GM19035 (cell line): Measurements from ENCODE around the gene MTHFR.

ENCODE experiments used
- ATAC-seq: cut with Tn5 transposase; IDR thresholded peaks from one replicate; pipeline ENCODE4 v1.9.1; 2021; ENCODE audit not compliant: unreplicated experiment

Gene MTHFR

DNA sequence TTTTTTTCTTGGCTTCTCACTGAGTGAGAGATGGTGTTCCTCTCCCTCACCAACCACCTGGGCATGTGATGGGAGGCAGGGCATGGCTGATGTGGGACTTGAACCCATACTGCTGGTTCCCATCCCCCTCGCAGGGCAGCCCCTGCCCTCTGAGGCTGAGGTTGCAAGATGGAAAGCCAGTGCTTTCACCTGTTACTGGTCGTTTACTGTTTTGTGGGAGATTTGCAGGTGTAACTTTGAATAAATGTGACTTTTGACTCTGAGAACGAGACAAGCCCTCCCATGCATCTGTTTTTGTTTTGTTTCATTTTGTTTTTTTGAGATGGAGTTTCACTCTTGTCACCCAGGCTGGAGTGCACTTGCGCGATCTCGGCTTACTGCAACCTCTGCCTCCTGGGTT, 22.2 kb downstream of the MTHFR start:
- ATAC-seq, result no peak

DNA sequence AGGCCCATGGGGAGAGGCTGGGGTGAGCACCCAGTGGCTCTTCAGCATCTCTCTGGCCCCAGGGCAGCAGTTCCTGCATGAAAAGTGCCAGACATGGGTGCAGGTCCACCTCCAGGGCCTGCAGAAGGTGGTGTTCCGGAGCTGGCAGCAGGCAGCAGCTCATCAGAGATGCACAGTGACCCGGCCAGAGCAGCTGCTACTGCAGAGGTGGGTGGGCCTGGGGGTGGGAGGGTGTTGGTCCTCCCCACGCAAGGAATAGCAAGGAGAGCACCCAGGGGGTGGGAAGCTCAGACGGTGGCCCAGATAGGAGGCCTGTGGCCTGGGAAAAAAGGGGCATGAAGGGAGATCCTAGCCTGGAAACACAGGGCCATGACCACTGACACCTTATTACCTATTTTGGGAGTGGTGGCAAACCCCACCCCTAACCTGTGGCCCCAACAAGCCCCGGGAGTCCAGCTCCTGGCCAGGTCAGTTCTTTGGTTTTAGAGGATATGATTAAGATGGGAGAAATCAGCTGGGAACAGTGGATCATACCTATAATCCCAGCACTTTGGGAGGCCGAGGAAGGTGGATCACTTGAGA, 23.5 kb downstream of the MTHFR start:
- no peak for ATAC-seq

DNA sequence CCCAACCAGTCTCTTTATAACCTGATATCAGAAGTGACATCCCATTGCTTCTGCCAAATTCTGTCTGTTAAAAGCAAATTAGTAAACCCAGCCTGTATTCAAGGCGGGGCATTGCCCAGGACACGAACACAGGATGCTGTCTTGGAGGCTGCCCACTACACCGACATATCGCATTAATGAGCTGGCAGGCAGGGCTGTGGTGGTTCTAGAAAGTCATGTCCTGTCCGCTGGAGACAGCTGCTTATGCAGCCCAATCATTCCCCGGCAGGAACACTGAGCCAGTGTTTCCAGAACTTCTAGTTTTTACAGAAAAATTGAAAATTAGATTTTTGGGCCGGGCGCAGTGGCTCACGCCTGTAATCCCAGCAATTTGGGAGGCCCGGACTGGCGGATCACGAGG, 24.5 kb downstream of the MTHFR start:
- ATAC-seq, result no peak

- ATAC-seq, result no peak
Observed at GRCh38 chr1:11780380-11781147, 25.2 kb downstream of the MTHFR start.

- ATAC-seq, result no peak
Observed at GRCh38 chr1:11779715-11780379, 25.9 kb downstream of the MTHFR start.

DNA sequence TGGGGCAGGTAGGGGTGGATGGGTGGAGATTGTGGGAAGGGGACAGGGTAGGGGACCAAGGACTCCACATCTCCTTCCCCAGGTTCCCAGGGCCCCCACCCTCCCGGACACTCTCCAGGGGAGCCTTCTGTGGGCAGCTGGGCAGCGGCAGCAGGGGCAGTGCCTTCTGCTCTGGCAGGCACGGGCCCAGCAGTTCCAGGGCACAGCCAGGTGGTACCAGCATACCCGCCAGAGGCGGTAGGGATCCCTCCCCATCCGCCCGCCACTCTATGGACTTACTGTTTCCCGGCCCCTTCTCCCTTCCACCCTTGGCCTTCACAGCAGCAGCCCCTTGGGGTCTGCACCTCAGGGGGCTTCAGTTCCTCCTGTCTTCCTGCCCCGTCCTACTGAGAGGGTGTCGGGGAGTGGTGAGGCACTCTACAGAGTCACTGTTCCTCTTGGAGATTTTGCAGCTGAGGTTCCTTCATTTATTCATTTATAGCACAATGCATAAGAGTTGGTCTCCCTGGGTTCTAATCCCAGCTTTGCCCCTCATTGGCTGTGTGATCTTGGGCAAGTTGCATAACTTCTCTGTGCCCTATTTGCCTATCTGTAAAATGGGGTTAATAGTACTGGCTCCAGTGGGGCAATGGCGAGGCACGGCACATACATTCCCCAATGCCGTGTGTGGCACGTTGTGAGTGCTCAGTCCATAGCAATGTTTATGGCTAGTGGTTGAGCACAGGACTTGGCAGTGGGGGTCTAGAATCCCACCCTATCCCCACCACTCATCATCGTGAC, 26.7 kb downstream of the MTHFR start:
- no peak for ATAC-seq

GRCh38 chr1:11778336-11778735, 27.4 kb downstream of the MTHFR start:
- no peak for ATAC-seq

DNA sequence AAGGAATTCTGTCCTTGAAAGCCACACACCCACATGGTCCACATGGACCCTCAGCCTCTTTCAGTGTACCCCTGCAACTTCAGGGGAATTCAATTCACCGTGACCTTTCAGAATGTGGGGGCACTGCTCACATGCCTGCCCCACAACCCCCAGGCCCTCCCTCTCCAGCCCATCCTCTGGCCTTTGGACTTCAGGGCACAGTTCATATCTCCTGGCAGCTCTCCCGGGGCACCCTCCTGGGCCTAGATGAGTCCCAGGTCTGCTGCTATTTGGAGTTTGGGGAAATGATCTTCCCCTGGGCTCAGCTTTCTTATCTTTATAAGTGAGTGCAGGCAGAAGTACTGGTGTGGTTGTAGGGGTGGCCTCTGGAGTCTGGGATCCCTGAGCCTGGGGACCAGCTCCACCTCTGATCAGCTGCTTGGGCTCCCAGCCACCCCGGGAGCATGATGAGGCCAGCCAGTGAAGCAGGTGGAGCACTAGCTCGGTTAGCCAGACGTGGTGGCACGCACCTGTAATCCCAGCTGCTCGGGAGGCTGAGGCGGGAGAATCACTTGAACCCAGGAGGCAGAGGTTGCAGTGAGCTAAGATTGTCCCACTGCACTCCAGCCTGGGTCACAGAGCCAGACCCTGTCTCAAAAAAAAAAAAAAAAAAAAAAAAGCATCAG, 28.0 kb downstream of the MTHFR start:
- no peak for ATAC-seq

GRCh38 chr1:11774753-11775152, 31.0 kb downstream of the MTHFR start:
- ATAC-seq, result no peak

GRCh38 chr1:11772458-11772857, 33.3 kb downstream of the MTHFR start:
- no peak for ATAC-seq

- no peak for ATAC-seq
Observed at GRCh38 chr1:11771481-11772043, 34.2 kb downstream of the MTHFR start.

GRCh38 chr1:11770011-11770410, 35.8 kb downstream of the MTHFR start:
- ATAC-seq, result no peak

DNA sequence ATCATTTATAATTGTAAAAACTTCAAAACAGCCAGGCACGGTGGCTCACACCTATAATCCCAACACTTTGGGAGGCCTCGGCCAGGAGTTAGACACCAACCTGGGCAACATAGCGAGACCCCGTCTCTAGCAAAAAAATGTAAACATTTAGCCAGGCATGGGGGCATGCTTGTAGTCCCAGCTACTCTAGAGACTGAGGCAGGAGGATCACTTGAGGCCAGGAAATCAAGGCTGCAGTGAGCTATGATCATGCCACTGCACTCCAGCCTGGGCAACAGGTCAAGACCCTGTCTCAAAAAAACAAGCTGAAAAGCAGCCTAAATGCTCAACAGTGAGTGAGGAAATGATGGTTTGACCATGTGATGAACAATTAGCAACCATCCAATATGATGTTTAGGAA, 36.5 kb downstream of the MTHFR start:
- no peak for ATAC-seq

DNA sequence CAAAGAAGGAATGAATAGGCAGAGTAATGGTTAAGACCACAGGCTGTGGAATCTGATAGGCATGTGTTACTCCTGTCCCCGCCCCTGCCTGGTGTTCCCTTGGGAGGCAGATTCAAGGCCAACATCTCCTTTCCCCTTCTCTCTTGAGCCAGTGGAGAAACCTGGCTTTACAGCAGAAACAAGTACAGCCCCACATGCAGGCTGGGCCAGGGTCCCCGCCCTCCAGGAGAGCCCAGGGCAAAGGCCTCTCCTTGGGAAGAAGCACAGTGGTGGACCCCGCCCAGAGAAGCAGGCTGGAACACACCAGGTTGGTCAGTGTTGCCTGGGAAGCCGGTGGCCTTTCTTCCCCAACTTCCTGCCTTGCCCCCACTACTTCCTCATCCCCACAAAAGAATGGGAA, 36.9 kb downstream of the MTHFR start:
- no peak for ATAC-seq

- no peak for ATAC-seq
Observed at GRCh38 chr1:11767922-11768704, 37.7 kb downstream of the MTHFR start.

GRCh38 chr1:11766429-11766776, 39.4 kb downstream of the MTHFR start:
- ATAC-seq, result no peak

GRCh38 chr1:11765661-11766428, 39.9 kb downstream of the MTHFR start:
- no peak for ATAC-seq

DNA sequence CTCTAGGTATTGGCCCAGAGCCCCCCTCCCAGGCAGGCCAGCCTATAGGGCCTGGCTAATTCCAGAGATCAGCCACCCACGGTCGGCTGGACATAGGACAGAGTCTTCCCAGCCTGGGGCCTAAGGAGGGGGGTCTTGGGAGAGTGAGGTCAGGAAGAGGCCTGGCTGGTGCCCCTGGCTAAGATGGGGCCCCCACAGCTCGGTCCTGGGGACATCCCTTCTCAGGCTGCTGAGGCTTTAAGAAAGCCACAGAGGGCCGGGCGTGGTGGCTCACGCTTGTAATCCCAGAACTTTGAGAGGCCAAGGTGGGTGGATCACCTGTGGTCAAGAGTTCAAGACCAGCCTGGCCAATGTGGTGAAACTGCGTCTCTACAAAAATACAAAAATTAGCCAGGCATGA, 41.2 kb downstream of the MTHFR start:
- no peak for ATAC-seq

DNA sequence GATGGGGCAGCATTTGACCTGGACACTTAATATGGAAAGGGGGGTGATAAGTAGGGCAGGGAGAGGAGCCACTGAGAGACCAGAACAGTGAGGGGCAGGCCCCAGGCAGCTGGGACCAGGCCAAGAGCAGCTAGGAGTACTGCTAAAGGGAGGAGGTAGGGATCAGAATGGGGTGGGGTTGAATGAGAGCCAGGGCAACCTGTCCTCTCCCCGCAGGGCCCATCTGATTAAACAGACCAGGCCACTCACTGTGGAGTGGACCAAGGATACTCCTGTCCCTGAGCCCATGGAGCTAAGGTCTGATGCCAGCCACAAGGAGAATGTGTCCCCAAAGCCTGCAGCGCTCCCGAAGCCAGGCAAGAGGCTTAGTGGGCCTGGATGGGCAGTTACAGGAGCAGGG, 41.6 kb downstream of the MTHFR start:
- ATAC-seq, result no peak
